ENCODE measurements around the gene ROR1. TPM values are rescaled to one million over a fixed set of nuclear protein-coding genes. Genes with fewer than 3 reads are reported as not detected.

Gene ROR1
- total and polyA plus RNA-seq, 10 of the 15 experiments (the other 5 are each of a cell fraction or from before 2014, with no cell fraction given): 0.02 to 0.08 (median 0.05) TPM; not detected in 6

DNA sequence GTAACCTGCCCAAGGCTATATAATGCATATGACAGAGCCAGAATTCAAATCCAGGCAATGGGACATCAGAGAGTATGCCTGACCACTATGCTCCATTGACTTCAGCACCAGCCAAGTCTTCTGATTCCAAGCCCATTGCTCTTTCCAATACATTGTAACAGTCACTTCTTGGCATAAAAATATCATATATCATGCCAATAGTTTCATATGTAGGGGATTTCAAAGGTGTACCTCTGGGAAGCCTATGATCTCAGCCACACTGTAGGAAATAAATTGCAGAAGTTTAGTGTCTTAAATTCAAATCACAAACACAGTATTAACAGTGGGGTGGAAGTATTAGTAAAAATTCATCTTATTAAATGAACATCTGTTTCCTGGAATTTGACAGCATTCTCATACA is 30.0 kb upstream of the ROR1 start:
- DNase-seq (ENCODE audit: low read depth, low spot score) (no peak), ATAC-seq (no peak), FAIRE-seq (no peak)
- ChIA-PET CTCF (no interaction called here), SMC1A (ENCODE audit: uncharacterized antibody, unreplicated experiment) (no interaction called here), POLR2A (no interaction called here), RAD21 (ENCODE audit: unreplicated experiment) (no interaction called here)
- TF ChIP-seq, protein P1, sequence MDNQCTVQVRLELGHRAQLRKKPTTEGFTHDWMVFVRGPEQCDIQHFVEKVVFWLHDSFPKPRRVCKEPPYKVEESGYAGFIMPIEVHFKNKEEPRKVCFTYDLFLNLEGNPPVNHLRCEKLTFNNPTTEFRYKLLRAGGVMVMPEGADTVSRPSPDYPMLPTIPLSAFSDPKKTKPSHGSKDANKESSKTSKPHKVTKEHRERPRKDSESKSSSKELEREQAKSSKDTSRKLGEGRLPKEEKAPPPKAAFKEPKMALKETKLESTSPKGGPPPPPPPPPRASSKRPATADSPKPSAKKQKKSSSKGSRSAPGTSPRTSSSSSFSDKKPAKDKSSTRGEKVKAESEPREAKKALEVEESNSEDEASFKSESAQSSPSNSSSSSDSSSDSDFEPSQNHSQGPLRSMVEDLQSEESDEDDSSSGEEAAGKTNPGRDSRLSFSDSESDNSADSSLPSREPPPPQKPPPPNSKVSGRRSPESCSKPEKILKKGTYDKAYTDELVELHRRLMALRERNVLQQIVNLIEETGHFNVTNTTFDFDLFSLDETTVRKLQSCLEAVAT (IDR thresholded peaks at IDR 0.05): no peak
- TF ChIP-seq NR2C1 (IDR thresholded peaks at IDR 0.05) (no peak), WRNIP1 (IDR thresholded peaks at IDR 0.05; ENCODE audit: borderline replicate concordance, low read depth, low read length) (no peak), POU2F2 (IDR thresholded peaks at IDR 0.05; ENCODE audit: borderline replicate concordance, low read depth, low read length) (no peak)
- no peaks in the 10 kb centered on the region for H3K36me3 ChIP-seq (ENCODE audit: control insufficient read depth in 2 of 2, insufficient read depth in 2 of 2, low read length in 1 of 2)
- no peak overlapping the region for H3K4me2 ChIP-seq (ENCODE audit: control insufficient read depth, insufficient read depth)
- H3K79me2 ChIP-seq (ENCODE audit: control insufficient read depth, insufficient read depth, low read length): no peaks in the 10 kb centered on the region
- no peak overlapping the region for H2AFZ ChIP-seq (ENCODE audit: control insufficient read depth, low read depth, low read length)
- H3K9ac ChIP-seq (ENCODE audit: control insufficient read depth, insufficient read depth, low read length): no peak overlapping the region
- H3K27ac ChIP-seq (ENCODE audit: control insufficient read depth, insufficient read depth): no peak overlapping the region
- no TSS peak for BruUV-seq (replicated peaks)
- no peaks in the 10 kb centered on the region for H3K9me3 ChIP-seq (replicated peaks; ENCODE audit: control insufficient read depth, insufficient read depth, low read length)
- no peaks in the 10 kb centered on the region for H3K4me1 ChIP-seq (ENCODE audit: control insufficient read depth, insufficient read depth, low read length)
- H3K27me3 ChIP-seq (replicated peaks in 1 of 2; ENCODE audit: control insufficient read depth in 2 of 2, insufficient read depth in 2 of 2, low read length in 1 of 2): no peaks in the 10 kb centered on the region; a peak in 1 of 4 replicates
- intact Hi-C loops (cut with micrococcal nuclease; ENCODE audit: unreplicated experiment) (no loop called here), in situ Hi-C loops (cut with MboI) (no loop called here)
- H4K20me1 ChIP-seq (ENCODE audit: control insufficient read depth, insufficient read depth): no peaks in the 10 kb centered on the region
- no peak overlapping the region for H3K4me3 ChIP-seq

DNA sequence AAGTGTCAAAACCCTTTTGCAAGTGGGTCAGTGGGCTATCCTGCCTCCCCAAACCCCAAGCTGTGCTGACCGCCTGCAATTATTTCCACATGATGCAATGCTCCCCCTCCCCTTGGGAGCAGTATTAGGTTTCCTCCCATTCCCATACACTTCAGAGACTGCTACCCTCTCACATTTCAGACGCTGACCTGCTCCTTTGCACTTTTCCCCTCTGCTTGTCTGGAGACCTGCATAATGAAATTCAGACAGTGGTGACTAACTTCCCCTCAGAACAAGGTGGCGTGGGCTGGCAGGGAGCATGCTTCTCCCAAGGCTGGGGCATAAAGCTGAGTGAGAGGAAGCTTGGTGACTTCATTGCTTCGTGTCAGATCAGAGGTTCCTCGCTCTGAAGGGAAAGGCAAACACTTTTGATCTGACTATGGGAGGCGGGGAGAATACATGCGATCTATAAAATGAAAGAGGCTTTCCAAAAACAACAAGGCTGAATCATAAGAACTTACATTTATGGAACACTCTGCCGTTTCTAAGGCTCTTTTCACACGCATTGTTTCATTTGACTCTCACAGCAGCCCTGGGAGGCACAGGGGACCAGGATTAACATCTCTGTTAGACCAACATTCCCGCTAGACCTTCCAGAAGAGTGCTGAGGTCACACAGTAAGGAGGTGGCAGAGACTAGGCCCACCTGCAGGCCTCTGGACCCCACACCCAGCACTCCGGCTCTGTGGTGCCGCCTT is 27.5 kb upstream of the ROR1 start:
- H3K4me3 ChIP-seq: no peak overlapping the region
- no peak for ATAC-seq
- no peaks in the 10 kb centered on the region for H3K79me2 ChIP-seq (ENCODE audit: control insufficient read depth, insufficient read depth, low read length)
- no peak overlapping the region for H3K4me2 ChIP-seq (ENCODE audit: control insufficient read depth, insufficient read depth)
- in situ Hi-C loops (cut with MboI) (no loop called here), intact Hi-C loops (cut with micrococcal nuclease; ENCODE audit: unreplicated experiment) (no loop called here)
- H3K9me3 ChIP-seq (replicated peaks; ENCODE audit: control insufficient read depth, insufficient read depth, low read length): no peaks in the 10 kb centered on the region
- 27% methylated on average over 12 of the region's 12 CpGs for WGBS (ENCODE audit: insufficient coverage, insufficient replicate concordance, low lambda C conversion rate, missing lambda C conversion rate)
- no peaks in the 10 kb centered on the region for H3K36me3 ChIP-seq (ENCODE audit: control insufficient read depth in 2 of 2, insufficient read depth in 2 of 2, low read length in 1 of 2)
- ChIA-PET RAD21 (ENCODE audit: unreplicated experiment) (no interaction called here), CTCF (interaction anchor here (2.3 kb wide), 1 partner anchor 55 kb away, joined by 4 read pairs; no protein-coding TSS in a partner anchor), POLR2A (no interaction called here), SMC1A (ENCODE audit: uncharacterized antibody, unreplicated experiment) (no interaction called here)
- H3K27ac ChIP-seq (ENCODE audit: control insufficient read depth, insufficient read depth): no peak overlapping the region
- no peaks in the 10 kb centered on the region for H4K20me1 ChIP-seq (ENCODE audit: control insufficient read depth, insufficient read depth)
- H3K4me1 ChIP-seq (ENCODE audit: control insufficient read depth, insufficient read depth, low read length): no peaks in the 10 kb centered on the region
- H3K9ac ChIP-seq (ENCODE audit: control insufficient read depth, insufficient read depth, low read length): no peak overlapping the region
- no peak overlapping the region for H2AFZ ChIP-seq (ENCODE audit: control insufficient read depth, low read depth, low read length)
- no peak for DNase-seq (ENCODE audit: low read depth, low spot score)
- BruUV-seq (replicated peaks): no TSS peak
- no peak for FAIRE-seq
- TF ChIP-seq FOXM1 (IDR thresholded peaks at IDR 0.05; ENCODE audit: low read depth, low read length) (no peak), NR2F1 (conservative IDR thresholded peaks at IDR 0.05) (no peak), RB1 (IDR thresholded peaks at IDR 0.05; ENCODE audit: borderline replicate concordance) (no peak), TCF12 (IDR thresholded peaks at IDR 0.05; ENCODE audit: low read depth, low read length) (no peak)
- TF ChIP-seq, protein P2, sequence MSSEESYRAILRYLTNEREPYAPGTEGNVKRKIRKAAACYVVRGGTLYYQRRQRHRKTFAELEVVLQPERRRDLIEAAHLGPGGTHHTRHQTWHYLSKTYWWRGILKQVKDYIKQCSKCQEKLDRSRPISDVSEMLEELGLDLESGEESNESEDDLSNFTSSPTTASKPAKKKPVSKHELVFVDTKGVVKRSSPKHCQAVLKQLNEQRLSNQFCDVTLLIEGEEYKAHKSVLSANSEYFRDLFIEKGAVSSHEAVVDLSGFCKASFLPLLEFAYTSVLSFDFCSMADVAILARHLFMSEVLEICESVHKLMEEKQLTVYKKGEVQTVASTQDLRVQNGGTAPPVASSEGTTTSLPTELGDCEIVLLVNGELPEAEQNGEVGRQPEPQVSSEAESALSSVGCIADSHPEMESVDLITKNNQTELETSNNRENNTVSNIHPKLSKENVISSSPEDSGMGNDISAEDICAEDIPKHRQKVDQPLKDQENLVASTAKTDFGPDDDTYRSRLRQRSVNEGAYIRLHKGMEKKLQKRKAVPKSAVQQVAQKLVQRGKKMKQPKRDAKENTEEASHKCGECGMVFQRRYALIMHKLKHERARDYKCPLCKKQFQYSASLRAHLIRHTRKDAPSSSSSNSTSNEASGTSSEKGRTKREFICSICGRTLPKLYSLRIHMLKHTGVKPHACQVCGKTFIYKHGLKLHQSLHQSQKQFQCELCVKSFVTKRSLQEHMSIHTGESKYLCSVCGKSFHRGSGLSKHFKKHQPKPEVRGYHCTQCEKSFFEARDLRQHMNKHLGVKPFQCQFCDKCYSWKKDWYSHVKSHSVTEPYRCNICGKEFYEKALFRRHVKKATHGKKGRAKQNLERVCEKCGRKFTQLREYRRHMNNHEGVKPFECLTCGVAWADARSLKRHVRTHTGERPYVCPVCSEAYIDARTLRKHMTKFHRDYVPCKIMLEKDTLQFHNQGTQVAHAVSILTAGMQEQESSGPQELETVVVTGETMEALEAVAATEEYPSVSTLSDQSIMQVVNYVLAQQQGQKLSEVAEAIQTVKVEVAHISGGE (CRISPR knock-in tag; IDR thresholded peaks at IDR 0.05): no peak
- H3K27me3 ChIP-seq (replicated peaks in 1 of 2; ENCODE audit: control insufficient read depth in 2 of 2, insufficient read depth in 2 of 2, low read length in 1 of 2): no peaks in the 10 kb centered on the region; a peak in 1 of 4 replicates
